ENCODE data around the gene STON1.
"Not testable (repeated sequence)": the region's sequence is repeated elsewhere in the genome, so short reads cannot be mapped to it uniquely, and the experiment has no call there.

The STON1 gene

GRCh38 chr2:48622691-48623090, 92.7 kb downstream of the STON1 start:
- DNase-seq: not testable (repeated sequence)

GRCh38 chr2:48624696-48625095, 94.7 kb downstream of the STON1 start:
- DNase-seq: no peak

- no peak for DNase-seq
Observed at GRCh38 chr2:48626047-48626446, 96.1 kb downstream of the STON1 start.

GRCh38 chr2:48633143-48633542, 103.2 kb downstream of the STON1 start:
- DNase-seq: no peak

DNA sequence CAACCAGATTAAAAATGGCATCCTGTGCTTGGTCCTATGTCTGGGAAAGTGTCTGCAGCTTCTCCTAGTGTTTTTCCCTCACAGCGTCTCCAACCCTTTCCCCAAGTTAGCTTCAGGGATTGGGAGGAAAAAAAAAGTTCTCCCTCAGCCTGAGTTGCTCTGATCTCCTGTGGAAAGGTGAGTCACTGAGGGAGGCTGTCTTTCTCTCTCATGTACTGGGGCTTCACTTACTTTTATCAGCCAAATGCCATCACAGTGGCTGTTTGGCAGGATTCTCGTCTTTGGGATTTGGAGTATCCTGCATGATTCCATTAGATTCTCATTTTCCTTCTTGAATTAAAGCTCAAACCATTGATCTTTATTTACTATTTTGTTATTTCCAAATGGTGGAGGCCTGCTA, 105.8 kb downstream of the STON1 start:
- no peak for DNase-seq

DNA sequence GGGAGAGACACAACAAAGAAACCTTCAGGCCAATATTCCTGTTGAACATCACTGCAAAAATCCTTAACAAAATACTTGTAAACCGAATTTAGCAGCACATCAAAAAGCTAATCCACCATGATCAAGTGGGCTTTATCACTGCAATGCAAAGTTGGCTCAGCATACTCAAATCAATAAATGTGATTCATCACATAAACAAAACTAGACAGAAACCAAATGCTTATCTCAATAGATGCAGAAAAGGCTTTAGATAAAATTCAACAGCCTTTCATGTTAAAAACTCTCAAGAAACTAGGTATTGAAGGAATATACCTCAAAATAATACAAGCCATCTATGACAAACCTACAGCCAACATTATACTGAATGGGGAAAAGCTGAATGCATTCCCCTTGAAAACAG, 108.3 kb downstream of the STON1 start:
- no peak for DNase-seq
